Epidermal melanocyte (primary cell): ENCODE measurements around the gene HDHD5.

ENCODE experiments used
- DNase-seq: peaks from one replicate; pipeline ENCODE4 v3.0.0; 2011; ENCODE audit warnings: low spot score; ENCODE audit not compliant: insufficient read length

The HDHD5 gene

GRCh38 chr22:17120711-17121232 lies 38.3 kb downstream of the HDHD5 start:
- no peak for DNase-seq

- DNase-seq: no peak
Observed at GRCh38 chr22:17120281-17120680, 38.8 kb downstream of the HDHD5 start.

GRCh38 chr22:17119481-17120202 lies 39.4 kb downstream of the HDHD5 start:
- no peak for DNase-seq

GRCh38 chr22:17118342-17118741 lies 40.7 kb downstream of the HDHD5 start:
- no peak for DNase-seq

GRCh38 chr22:17117890-17118289 lies 41.2 kb downstream of the HDHD5 start:
- DNase-seq: no peak

GRCh38 chr22:17117400-17117799 lies 41.7 kb downstream of the HDHD5 start:
- DNase-seq: no peak

GRCh38 chr22:17116572-17117330 lies 42.3 kb downstream of the HDHD5 start:
- DNase-seq: no peak

- no peak for DNase-seq
Observed at GRCh38 chr22:17115945-17116565, 43.0 kb downstream of the HDHD5 start.

- no peak for DNase-seq
Observed at GRCh38 chr22:17115236-17115635, 43.8 kb downstream of the HDHD5 start.

GRCh38 chr22:17114898-17115235 lies 44.2 kb downstream of the HDHD5 start:
- DNase-seq: no peak

GRCh38 chr22:17114173-17114897 lies 44.7 kb downstream of the HDHD5 start:
- DNase-seq: no peak

GRCh38 chr22:17113600-17113999 lies 45.5 kb downstream of the HDHD5 start:
- no peak for DNase-seq

- DNase-seq: no peak
Observed at GRCh38 chr22:17112491-17113042, 46.5 kb downstream of the HDHD5 start.

GRCh38 chr22:17110791-17111550 lies 48.1 kb downstream of the HDHD5 start:
- DNase-seq: no peak

GRCh38 chr22:17109976-17110375 lies 49.1 kb downstream of the HDHD5 start:
- DNase-seq: no peak

GRCh38 chr22:17109113-17109865 lies 49.8 kb downstream of the HDHD5 start:
- DNase-seq: no peak

GRCh38 chr22:17108256-17109112 lies 50.6 kb downstream of the HDHD5 start:
- DNase-seq: no peak

GRCh38 chr22:17107547-17107810 lies 51.6 kb downstream of the HDHD5 start:
- DNase-seq: no peak
